ENCODE data around the gene FAM83G.

DNA sequence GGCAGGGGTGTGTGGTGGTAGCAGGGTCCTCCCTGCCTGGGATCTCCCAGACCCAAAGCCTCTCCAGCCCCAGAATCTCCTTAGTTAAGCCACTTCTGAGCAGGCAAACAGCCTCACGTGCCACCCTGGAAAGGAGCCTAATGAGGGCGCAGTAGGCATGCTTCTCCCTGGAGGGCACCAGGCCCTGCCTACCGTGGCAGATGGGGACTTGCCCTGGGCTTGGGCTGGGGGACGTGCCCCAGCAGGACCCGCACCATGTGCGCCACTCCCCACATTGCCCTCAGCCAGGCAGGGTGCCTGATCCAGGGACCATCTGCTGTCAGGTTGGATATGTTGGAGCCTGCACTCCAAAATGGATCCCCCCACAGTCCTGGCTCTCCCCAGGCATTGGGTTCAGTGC is 14.2 kb downstream of the FAM83G start:
- TF ChIP-seq POLR2A (IDR thresholded peaks at IDR 0.05) = no peak
- TF ChIP-seq, protein P1, sequence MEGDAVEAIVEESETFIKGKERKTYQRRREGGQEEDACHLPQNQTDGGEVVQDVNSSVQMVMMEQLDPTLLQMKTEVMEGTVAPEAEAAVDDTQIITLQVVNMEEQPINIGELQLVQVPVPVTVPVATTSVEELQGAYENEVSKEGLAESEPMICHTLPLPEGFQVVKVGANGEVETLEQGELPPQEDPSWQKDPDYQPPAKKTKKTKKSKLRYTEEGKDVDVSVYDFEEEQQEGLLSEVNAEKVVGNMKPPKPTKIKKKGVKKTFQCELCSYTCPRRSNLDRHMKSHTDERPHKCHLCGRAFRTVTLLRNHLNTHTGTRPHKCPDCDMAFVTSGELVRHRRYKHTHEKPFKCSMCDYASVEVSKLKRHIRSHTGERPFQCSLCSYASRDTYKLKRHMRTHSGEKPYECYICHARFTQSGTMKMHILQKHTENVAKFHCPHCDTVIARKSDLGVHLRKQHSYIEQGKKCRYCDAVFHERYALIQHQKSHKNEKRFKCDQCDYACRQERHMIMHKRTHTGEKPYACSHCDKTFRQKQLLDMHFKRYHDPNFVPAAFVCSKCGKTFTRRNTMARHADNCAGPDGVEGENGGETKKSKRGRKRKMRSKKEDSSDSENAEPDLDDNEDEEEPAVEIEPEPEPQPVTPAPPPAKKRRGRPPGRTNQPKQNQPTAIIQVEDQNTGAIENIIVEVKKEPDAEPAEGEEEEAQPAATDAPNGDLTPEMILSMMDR (IDR thresholded peaks at IDR 0.05) = no peak
- TF ChIP-seq POLR2AphosphoS5 (IDR thresholded peaks at IDR 0.05) = no peak
- no peak for TF ChIP-seq EP300 (IDR thresholded peaks at IDR 0.05)
